Type B pancreatic cell (in vitro differentiated cells): ENCODE results near the gene SIGLEC7. TPM values are rescaled to one million over a fixed set of nuclear protein-coding genes. Genes with fewer than 3 reads are reported as not detected.

Experiments
- DNase-seq: peaks from one replicate; pipeline ENCODE4 v3.0.0; 2021; ENCODE audit warnings: mixed read lengths; ENCODE audit not compliant: unreplicated experiment; ENCODE audit errors: extremely low spot score
- H3K27ac Mint-ChIP-seq: 2 replicates; pipeline ENCODE4 v1.8.0; 2021; ENCODE audit warnings: mild to moderate bottlenecking, mixed read lengths
- H3K27me3 Mint-ChIP-seq: 2 replicates; pipeline ENCODE4 v1.8.0; 2021; ENCODE audit warnings: mixed read lengths
- H3K36me3 Mint-ChIP-seq: 2 replicates; pipeline ENCODE4 v1.8.0; 2021; ENCODE audit warnings: mixed read lengths
- H3K4me1 Mint-ChIP-seq: one replicate; pipeline ENCODE4 v1.8.0; 2021; ENCODE audit warnings: mixed read lengths; ENCODE audit not compliant: unreplicated experiment
- H3K4me3 Mint-ChIP-seq: 2 replicates; pipeline ENCODE4 v1.8.0; 2021; ENCODE audit warnings: mild to moderate bottlenecking, mixed read lengths
- H3K9me3 Mint-ChIP-seq: 2 replicates; pipeline ENCODE4 v1.8.0; 2021; ENCODE audit warnings: mixed read lengths
- total RNA-seq: library from RNA; stranded (reverse); gene quantifications from 2 replicates; pipeline ENCODE4 v1.2.1, GENCODE V29; 2021; ENCODE audit warnings: low replicate concordance
- TF ChIP-seq, protein P1 (sequence below): fragments of 200-600 bp; sonication (generic); conservative IDR thresholded peaks from 2 replicates; pipeline ENCODE4 v1.5.0; 2021; ENCODE audit warnings: antibody characterized with exemption, mild to moderate bottlenecking

The SIGLEC7 gene
- total RNA-seq, 1 donor from 2014 or later = not detected

DNA sequence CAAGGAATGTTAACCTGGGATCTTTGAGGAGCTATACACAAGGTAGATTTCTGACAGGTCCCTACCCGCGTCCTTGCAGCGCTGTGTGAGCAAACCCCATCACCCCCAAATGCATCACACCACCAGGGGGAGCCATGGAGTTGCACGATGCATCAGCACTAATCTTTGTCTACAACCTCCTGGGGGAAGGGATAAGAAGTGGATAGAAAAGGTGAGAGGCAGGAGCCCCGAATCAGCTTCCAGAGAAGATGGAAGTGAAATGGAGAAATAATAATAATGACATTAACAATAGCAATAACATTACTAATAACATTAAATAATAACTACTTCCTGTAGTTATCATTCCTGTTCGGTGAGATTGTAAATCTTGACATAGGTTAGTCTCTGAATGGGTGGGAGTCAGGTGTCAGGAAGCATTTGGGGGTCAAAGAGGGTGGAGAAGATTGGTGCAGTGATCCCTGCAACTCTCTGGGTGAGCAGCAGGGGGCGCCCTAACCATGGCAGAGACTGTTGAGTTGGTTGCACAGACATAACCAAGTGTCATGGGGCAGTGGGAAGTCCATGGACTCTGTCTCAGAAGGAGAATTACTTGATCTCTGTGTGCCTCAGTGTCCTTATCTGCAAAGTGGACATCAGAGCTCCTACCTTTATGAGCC, 16.5 kb downstream of the SIGLEC7 start:
- no peak for DNase-seq
- TF ChIP-seq, protein P1, sequence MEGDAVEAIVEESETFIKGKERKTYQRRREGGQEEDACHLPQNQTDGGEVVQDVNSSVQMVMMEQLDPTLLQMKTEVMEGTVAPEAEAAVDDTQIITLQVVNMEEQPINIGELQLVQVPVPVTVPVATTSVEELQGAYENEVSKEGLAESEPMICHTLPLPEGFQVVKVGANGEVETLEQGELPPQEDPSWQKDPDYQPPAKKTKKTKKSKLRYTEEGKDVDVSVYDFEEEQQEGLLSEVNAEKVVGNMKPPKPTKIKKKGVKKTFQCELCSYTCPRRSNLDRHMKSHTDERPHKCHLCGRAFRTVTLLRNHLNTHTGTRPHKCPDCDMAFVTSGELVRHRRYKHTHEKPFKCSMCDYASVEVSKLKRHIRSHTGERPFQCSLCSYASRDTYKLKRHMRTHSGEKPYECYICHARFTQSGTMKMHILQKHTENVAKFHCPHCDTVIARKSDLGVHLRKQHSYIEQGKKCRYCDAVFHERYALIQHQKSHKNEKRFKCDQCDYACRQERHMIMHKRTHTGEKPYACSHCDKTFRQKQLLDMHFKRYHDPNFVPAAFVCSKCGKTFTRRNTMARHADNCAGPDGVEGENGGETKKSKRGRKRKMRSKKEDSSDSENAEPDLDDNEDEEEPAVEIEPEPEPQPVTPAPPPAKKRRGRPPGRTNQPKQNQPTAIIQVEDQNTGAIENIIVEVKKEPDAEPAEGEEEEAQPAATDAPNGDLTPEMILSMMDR = peak; percentile 80
- Mint-ChIP-seq H3K4me3 (no peak overlapping the region), H3K9me3 (no peaks in the 10 kb centered on the region), H3K27ac (no peak overlapping the region), H3K36me3 (no peaks in the 10 kb centered on the region), H3K4me1 (no peaks in the 10 kb centered on the region), H3K27me3 (peaks cover 9% of the 10 kb centered on the region)

DNA sequence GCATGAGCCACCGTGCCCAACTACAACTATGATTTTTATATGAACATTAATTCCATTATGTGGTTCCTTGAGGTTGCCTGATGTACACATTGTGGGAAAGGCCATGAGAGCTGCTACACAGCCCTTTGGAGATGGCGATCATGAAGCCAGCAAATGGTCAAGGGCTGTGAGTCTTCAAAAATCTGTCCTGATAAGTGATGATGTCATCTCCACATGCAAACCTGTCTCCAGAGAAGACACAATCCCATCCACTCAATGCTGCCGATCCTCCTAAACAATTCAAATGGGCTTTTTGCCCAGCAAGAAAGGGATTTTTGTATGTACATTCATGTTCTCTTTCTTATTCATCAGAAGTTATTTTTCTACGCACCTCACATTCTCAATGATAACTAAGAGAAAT, 17.6 kb downstream of the SIGLEC7 start:
- H3K27ac Mint-ChIP-seq = no peak overlapping the region
- TF ChIP-seq, protein P1 = no peak
- H3K27me3 Mint-ChIP-seq = peaks cover 15% of the 10 kb centered on the region
- H3K36me3 Mint-ChIP-seq = no peaks in the 10 kb centered on the region
- DNase-seq = no peak
- H3K4me1 Mint-ChIP-seq = no peaks in the 10 kb centered on the region
- no peak overlapping the region for H3K4me3 Mint-ChIP-seq
- H3K9me3 Mint-ChIP-seq = no peaks in the 10 kb centered on the region

DNA sequence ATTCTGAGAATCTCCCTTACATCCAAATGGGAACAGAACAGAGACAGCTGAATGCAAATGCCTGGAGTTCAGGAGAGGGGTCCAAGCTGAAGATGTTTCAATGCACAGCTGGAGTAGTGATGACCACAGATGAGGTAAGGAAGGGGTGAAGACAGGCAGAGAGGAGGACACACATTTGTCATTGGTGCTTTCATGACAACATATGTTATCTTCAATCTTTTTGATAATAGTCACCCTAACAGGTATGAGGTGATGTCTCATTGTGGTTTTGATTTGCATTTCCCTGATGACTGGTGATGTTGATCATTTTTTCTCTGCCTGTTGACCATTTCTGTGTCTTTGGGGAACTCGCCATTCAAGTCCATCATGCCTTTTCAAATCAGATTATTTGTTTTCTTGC, 19.2 kb downstream of the SIGLEC7 start:
- H3K4me3 Mint-ChIP-seq = no peak overlapping the region
- TF ChIP-seq, protein P1 = no peak
- DNase-seq = no peak
- no peaks in the 10 kb centered on the region for H3K36me3 Mint-ChIP-seq
- peaks cover 18% of the 10 kb centered on the region for H3K27me3 Mint-ChIP-seq
- H3K9me3 Mint-ChIP-seq = no peaks in the 10 kb centered on the region
- no peak overlapping the region for H3K27ac Mint-ChIP-seq
- H3K4me1 Mint-ChIP-seq = no peaks in the 10 kb centered on the region

DNA sequence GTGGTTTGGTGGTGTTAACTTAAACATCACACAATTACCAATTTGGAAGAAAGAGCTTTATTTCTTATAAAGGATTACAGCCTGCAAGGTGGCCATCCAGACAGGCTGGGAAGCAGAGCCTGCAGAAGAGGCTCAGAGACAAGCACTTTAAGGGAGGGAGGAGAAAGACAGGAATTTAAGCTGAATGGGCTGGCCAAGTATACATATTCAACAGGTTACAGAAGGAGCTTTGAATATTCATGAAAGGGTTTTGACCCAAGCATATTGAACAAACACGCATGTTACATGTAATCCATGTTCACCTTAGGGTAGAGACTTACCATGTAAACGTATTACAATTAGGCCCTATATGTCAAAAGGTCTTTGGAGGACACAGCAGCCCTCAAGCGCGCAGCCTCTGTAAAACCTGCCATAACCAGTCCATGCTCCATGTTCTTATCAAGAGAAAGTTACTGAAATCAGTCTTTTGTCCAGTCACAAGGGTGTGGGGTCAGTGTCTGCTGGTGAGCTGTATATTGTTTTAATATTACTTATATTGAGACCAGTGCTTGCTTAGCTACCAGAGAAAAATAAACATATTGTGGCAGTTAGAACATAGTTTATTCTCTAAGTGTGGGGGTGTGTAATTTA, 19.9 kb downstream of the SIGLEC7 start:
- no peaks in the 10 kb centered on the region for H3K4me1 Mint-ChIP-seq
- no peaks in the 10 kb centered on the region for H3K9me3 Mint-ChIP-seq
- H3K27me3 Mint-ChIP-seq = peaks cover 24% of the 10 kb centered on the region
- H3K27ac Mint-ChIP-seq = no peak overlapping the region
- H3K4me3 Mint-ChIP-seq = no peak overlapping the region
- H3K36me3 Mint-ChIP-seq = no peaks in the 10 kb centered on the region
- no peak for DNase-seq
- TF ChIP-seq, protein P1 = no peak

DNA sequence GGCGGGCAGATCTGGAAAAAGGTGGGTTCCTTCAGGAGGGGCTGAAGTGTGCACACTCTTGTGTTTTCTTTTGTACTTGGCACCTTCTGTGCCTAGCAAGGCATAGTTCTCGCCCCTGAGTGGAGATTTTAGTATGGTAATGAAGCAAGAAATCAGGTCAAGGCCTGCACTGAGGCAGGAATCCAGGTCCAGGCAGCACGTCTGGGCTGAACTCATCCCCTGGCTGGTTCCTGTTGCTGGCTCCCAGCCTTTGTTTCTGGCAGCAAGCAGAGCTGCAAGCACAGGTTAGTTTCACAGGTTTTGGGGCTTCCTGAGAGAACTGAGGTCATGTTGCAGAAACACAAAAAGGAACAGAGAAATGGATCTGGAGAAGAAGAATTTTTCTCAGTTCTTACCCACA, 21.2 kb downstream of the SIGLEC7 start:
- Mint-ChIP-seq H3K27ac (no peak overlapping the region), H3K27me3 (peaks cover 20% of the 10 kb centered on the region), H3K9me3 (no peaks in the 10 kb centered on the region), H3K36me3 (no peaks in the 10 kb centered on the region), H3K4me1 (no peaks in the 10 kb centered on the region), H3K4me3 (no peak overlapping the region)
- DNase-seq = no peak
- TF ChIP-seq, protein P1 = no peak
